Hippocampal formation (tissue), 2 donors: ENCODE measurements around the gene DHRS3.

ENCODE experiments used
- DNase-seq, 2 donors: peaks; one replicate each; lab custom pipeline; 2025; lab: John Stamatoyannopoulos, UW

The DHRS3 gene

GRCh38 chr1:12598974-12599373 is 19.0 kb downstream of the DHRS3 start:
- DNase-seq: no peak

DNA sequence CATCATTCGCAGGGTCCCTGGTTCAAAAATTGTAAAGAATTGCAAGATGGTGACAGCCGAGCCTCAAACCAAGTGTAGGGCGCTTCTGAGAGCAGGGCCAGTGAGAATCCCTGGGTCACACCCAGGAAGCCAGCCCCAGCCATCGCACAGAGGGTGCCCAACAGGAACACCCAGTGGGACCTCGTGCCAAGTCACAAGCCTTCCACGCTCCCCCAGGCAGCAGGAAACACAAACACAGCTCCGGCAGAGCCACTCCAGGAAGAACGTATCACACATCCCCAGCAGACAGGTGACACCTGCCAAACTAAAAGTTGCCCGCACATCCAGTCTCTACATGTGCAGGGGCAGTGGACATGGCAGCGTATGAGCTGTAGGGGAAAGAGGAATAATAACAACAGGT is 20.2 kb downstream of the DHRS3 start:
- DNase-seq: peak in 1 of 2 donors; percentile 26

DNA sequence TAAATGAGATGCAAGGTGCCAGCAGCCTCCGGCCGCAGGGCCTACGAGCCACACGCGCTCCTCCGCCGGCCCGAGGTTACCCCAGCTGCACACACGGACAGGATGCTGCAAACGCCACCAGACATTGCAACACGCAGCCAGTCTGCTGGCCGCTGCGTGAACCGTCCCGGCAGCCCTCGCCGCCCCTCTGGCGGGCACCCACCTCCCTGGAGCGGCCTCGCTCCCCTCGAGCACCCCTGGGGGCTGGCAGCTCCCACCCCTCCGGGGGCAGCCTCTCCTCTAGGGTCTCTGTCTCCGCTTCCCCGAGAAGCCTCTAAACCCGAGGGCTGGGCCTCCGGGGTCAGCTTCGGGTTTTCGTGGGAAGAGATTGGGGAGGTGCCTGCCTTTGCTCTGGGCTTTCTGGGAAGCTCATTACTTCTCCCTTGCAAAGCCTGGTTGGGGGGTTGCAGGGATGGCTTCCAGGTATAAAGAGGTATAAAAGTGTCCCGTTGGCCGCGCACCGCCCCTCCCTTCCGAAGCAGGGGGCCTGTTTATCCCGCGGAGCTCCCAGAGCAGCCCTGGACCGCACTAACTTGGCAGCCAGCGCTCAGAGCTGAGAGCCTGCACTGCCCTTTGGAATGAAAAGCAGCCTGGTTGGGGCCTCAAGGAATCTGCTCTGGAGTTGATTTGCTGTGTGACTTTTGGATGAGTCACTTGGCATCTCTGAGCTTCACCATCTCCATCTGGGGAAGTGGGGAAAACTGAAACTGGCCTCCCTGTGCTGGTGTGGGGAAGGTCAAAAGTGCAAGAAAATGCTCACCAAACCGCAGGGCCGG is 21.8 kb downstream of the DHRS3 start:
- DNase-seq: peak; percentile 42

- DNase-seq: no peak
Measured at GRCh38 chr1:12595757-12596006, 22.3 kb downstream of the DHRS3 start.

DNA sequence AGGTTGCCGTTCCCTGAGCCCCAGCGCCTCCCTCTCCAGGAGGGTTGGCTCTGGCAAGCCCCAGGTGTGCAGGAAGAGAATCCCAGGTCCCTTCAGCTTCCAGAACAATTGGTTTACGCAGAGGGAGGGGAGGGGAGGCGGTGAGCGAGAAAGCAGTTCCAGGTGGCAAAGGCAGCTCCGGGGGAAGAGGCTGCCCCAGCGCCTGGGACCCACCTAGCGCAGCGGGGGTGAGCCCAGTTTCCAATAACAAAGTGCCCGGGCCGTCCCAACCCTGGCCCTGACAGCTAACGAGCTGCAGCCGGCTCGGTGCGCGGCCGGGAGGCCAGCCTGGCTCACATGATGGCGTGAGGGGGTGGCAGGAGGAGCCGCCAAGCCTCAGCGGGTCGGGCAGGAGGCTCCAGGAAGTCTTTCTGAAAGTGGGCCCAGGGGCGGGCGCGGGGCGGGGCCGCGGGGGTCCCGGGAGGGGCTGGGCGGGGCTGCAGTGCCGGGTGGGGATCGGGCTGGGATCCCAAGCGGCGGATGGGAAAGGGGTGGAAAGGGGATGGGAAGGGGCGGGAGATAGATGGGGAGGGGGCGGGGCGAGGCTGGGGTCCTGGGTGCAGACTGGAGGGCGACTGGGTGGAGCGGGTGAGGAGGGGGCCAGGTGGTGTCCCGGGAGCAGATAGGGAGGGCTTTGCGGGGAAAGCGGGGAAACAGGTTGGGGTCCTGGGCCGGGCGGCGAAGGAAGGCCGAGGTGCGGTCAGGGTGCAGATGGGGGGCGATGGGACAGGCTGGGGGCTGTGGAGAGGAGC is 22.8 kb downstream of the DHRS3 start:
- DNase-seq: peak; percentile 12 to 39

- DNase-seq: no peak
Measured at GRCh38 chr1:12594490-12594889, 23.5 kb downstream of the DHRS3 start.

- DNase-seq: no peak
Measured at GRCh38 chr1:12593621-12594066, 24.4 kb downstream of the DHRS3 start.

DNA sequence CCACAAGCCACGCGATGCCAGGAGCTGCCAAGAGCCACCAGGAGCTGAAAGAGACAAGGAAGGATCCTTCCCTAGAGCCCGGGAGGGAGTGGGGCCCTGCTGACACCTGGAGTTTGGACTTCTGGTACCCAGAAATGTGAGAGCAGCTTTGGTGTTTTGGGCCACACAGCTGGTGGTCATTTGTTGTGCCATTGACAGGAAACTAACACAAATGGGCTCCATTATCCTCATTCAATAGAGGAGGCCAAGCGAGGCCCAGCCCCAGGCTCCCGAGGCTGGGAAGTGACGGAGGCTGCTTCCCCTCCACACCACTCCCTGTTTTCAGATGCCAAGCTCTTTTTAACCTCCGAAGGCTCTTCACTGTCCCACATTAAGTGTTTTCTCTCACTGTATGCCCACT is 25.5 kb downstream of the DHRS3 start:
- DNase-seq: no peak

GRCh38 chr1:12591267-12591938 is 26.6 kb downstream of the DHRS3 start:
- DNase-seq: no peak

DNA sequence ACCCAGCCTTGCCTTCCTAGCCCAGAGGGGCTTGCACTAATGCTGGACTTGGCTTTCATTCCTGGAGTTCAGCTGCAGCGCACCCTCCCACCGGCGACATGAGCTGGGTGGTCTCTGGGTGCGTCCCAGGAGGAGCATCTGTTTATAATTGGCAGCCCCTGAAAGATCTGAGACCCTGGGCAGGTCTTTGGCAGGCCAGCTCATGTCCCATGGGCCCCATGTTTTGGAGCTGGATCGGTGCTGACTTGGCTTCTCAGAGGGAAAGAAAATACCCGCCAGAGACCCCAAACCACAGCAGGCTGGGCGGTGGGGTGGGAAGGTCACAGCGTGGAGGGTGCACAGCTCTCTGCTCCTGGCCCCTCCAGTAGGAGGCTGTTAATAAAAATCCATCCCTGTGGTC is 29.3 kb downstream of the DHRS3 start:
- DNase-seq: no peak

DNA sequence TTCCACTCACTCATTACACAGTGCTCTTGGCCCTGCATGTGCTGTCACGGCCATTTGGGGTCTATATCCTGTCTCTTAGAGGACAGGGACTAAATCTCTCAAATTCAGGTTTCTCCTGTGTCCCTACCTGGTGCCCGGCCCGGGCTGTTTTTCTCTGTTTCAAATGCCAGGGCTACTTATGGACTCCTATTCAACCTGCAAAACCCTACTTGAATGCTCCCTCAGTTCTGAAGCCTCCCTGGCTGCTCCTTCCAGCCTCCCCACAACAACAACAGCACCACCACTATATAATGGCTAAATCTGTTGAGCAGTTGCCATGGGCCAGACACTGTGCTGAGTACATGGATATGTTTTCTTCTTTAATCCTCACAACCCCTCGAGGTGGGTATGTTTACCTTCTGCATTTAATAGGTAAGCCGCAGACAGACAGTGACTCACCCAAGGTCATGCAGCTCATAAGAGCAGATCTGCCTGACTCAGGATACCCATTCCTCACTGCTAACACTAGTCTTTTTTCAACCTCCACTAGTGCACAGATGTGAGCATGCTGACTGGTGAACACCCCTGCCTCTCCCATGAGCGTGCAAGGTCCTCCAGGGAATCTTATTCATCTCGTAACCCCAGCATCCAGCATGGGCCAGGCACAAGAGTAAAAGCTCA is 29.9 kb downstream of the DHRS3 start:
- DNase-seq: no peak

DNA sequence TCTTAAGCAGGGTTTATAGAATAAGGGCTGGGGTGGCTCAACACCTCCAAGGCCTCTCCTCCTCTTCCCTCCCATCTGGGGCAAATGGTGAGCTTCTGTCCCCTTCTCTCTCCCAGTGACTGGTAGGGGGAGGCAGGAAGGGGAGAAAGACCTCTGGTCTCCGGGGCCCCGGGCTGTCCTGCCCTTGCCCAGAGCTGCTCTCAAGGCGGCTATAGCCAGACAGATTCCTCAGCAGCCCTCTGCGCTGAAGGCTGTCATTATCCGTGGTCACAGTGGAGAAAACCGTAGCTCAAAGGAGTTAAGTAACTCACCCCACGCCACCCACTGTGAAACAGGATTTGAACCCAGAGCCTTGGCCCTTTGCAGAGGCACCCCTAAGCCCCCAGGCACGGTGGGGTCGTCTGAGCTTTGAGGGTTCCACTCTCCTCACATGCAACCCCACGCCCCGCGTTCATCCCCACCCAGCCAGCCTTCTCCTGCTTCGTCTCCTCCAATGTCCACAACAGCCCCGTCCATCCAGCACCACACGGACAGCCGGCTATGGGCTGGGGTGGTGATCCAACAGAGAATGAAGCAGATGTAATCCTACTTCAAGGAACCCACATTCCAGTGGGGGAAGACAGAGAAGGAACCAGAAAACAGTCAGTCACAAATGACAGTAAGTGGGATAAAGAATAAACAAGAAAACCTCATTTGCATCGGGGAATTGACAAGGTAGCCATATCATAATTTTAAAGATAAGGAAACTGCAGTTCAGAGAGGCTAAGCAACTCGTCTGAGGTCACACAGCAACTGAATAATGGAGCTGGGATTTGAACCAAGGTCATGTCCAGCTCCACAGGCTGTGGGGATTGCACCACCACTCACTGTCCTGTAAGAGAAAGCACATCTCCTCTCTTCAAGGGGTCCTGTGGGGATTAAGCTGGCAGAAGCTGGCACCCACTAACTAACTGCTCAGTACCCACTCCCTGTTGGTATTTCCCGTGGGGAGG is 31.8 kb downstream of the DHRS3 start:
- DNase-seq: no peak

- no peak for DNase-seq
Measured at GRCh38 chr1:12585536-12585935, 32.5 kb downstream of the DHRS3 start.

DNA sequence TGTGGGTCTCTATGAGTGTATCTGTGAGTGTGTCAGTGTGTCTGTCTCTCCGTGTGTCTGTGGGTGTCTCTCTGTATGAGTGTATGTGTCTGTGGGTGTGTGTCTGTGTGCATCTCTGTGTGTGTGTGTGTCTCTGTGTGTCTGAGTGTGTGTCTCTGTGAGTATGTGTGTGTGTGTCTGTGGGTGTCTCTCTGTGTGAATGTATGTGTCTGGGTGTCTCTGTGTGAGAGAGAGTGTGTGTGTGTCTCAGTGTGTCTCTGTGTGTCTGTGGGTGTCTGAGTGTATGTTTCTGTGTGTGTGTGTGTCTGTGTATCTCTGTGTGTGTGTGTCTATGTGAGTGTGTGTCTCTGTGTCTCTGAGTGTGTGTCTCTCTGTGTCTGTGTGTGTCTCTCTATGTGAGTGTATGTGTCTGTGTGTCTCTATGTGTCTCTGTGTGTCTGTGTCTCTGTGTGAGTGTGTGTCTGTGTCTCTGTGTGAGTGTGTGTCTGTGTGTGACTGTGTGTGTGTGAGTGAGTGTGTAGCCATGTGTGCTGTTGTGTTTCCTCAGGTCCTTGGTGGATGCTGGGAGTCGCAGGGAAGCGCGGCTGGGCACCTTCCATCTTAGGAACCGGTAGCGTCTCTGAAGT is 33.0 kb downstream of the DHRS3 start:
- no peak for DNase-seq

DNA sequence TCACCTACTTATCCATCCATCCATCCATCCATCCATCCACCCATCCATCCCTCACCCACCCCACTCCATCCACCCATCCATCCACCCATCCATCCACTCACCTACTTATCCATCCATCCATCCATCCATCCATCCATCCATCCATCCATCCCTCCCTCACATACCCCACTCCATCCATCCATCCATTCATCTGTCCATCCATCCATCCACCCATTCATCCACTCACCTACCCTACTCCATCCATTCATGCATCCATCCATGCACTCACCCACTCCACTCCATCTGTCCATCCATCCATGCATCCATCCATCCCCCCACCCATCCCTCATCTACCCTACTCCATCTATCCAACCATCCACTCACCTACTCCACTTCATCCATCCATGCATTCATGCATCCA is 34.5 kb downstream of the DHRS3 start:
- DNase-seq: no peak

GRCh38 chr1:12582649-12583048 is 35.4 kb downstream of the DHRS3 start:
- no peak for DNase-seq

GRCh38 chr1:12581179-12581578 is 36.8 kb downstream of the DHRS3 start:
- DNase-seq: no peak

DNA sequence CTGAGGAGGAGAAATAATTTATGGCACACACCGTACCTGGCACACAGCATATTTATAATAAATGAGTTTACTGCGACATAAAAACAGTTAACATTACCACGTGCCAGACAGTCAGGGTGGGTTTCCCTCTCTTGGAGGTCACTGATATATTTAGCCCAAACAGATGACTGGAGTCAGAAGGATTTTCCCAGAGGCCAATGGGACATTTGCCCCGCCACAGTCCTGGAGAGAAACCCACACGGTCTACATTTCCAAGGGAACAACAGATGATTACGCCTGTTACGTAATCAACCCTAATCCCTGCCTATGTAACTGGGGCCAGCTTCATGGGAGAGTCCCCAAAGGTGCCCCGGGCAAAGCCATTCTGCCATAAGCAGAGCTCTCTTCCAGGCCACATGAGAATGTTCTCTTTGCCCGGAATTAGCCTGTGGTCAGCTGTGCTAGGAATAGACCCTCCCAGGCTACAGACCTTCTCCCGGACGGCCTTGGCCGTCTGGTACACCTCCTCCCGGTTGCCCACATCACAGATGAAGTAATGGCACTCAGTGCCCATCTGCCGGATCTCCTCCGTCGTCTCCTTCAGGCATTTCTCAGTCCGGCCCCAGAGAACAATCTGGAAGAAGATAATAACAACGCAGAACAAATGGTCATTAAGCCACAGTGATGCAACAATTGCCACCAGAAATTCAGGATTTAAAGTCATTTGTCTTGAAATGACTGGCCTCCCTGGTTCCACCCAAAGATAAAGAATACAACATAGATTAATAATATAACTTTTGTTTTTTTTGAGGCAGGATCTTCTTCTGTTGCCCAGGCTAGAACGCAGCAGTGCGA is 37.7 kb downstream of the DHRS3 start:
- DNase-seq: no peak

- no peak for DNase-seq
Measured at GRCh38 chr1:12578860-12579422, 39.1 kb downstream of the DHRS3 start.
